IPS-15b (cell line): Measurements from ENCODE around the gene LMO2.

Experiments used
- H3K27me3 ChIP-seq: one replicate; pipeline ENCODE4 v1.6.1; 2013; ENCODE audit warnings: low read length; ENCODE audit not compliant: control insufficient read depth, insufficient read depth
- H3K36me3 ChIP-seq: one replicate; pipeline ENCODE4 v1.6.1; 2013; ENCODE audit warnings: low read length; ENCODE audit not compliant: control insufficient read depth, insufficient read depth
- H3K4me1 ChIP-seq: one replicate; pipeline ENCODE4 v1.6.1; 2013; ENCODE audit warnings: mild to moderate bottlenecking, low read length; ENCODE audit not compliant: control insufficient read depth, insufficient read depth
- H3K4me3 ChIP-seq: one replicate; pipeline ENCODE4 v1.5.1; 2013; ENCODE audit warnings: low read depth, low read length
- H3K9ac ChIP-seq: one replicate; pipeline ENCODE4 v1.6.1; 2013; ENCODE audit warnings: low read depth, mild to moderate bottlenecking, low read length
- H3K9me3 ChIP-seq: one replicate; pipeline ENCODE4 v1.6.1; 2013; ENCODE audit warnings: mild to moderate bottlenecking, low read length; ENCODE audit not compliant: control insufficient read depth, insufficient read depth

LMO2 gene

DNA sequence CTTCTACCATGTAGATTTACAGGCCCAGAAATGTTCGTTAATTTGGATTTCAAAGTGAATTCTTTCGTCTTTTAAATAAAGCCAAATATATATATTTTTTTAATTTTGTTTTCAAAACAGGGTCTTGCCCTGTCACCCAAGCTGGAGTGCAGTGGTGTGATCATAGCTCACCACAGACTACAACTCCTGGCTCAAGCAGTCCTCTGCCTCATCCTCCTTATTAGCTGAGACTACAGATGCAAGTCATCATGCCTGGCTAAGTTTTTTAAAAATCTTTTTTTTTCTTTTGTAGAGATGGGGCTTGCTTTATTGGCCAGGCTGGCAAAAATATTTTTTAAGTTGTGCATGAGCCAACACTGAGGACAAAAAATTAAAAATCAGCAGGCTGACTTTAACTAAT lies 5.0 kb upstream of the LMO2 start:
- no peaks in the 10 kb centered on the region for H3K9me3 ChIP-seq
- no peaks in the 10 kb centered on the region for H3K4me1 ChIP-seq
- H3K4me3 ChIP-seq: no peak overlapping the region
- no peak overlapping the region for H3K9ac ChIP-seq
- H3K27me3 ChIP-seq: no peaks in the 10 kb centered on the region
- no peaks in the 10 kb centered on the region for H3K36me3 ChIP-seq

DNA sequence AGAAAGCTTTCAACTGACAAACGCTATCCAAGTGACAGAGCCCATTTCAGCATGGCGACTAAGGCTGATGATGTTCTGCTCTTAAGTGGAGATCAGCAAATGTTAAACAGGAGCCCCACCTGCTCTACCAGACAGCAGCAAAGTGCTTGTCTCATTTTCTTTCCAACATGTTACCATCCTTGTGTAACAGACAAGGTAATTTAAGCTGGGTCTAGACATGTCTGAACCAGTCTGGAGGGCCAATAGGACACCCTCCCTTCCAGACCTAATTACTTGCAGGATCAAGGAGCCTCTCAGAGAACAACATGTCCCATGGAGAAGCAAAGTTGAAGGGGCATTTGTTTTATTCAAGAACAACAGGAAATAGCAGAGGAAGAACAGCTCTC lies 3.9 kb upstream of the LMO2 start:
- Histone ChIP-seq H3K9me3 (no peaks in the 10 kb centered on the region), H3K27me3 (no peaks in the 10 kb centered on the region), H3K4me1 (no peaks in the 10 kb centered on the region), H3K36me3 (no peaks in the 10 kb centered on the region), H3K9ac (no peak overlapping the region), H3K4me3 (no peak overlapping the region)

DNA sequence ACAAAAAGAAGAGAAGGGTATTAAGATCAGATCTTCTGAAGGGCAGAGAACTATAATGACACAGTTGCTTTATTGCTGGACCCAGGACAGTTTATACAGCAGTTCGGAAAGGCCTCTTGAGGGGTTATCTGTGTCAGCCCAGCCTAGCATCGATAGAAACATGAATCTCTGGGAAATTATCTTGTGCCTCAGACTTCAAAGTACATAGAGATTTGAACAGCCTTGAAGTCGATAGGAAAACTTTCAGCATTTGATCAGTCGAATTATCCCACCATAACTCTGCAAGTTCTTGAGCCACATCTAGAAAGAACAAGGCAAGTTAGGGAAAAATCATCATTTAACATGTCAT lies 2.5 kb upstream of the LMO2 start:
- Histone ChIP-seq H3K9ac (no peak overlapping the region), H3K4me1 (no peaks in the 10 kb centered on the region), H3K36me3 (no peaks in the 10 kb centered on the region), H3K4me3 (no peak overlapping the region), H3K27me3 (no peaks in the 10 kb centered on the region), H3K9me3 (no peaks in the 10 kb centered on the region)

DNA sequence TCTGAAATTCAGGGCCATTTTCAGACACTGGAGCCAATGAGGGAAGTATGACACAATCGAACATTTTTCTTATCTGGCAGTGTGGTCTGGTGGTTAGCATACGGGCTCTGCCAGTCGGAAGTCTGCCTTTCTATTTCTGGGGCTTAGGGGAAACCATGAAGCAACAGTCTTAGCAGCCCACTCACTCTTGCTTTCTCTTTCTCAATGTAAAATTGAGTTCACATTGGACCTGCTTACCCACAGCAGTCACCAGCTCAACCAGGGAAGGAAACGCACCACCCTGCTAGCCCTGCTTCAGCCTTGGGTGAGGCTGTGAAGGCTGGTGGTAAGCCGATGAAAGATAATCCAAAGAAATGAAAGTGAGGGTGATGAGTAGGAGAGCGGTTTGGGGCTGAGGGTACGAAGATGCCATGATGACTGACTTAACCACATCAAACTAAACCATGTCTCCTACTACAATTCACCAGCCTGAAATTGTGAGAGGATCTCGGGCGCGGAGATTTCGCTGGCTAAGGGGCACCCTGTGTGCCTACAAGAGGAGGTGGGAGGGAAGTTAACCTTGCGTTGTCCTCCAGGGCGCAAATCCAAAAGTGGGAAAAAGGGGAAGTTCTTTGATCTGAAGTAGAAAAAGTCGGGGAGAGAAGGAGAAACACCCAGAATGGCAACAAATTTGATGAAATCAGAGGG lies 2.0 kb upstream of the LMO2 start:
- no peak overlapping the region for H3K9ac ChIP-seq
- no peak overlapping the region for H3K4me3 ChIP-seq

DNA sequence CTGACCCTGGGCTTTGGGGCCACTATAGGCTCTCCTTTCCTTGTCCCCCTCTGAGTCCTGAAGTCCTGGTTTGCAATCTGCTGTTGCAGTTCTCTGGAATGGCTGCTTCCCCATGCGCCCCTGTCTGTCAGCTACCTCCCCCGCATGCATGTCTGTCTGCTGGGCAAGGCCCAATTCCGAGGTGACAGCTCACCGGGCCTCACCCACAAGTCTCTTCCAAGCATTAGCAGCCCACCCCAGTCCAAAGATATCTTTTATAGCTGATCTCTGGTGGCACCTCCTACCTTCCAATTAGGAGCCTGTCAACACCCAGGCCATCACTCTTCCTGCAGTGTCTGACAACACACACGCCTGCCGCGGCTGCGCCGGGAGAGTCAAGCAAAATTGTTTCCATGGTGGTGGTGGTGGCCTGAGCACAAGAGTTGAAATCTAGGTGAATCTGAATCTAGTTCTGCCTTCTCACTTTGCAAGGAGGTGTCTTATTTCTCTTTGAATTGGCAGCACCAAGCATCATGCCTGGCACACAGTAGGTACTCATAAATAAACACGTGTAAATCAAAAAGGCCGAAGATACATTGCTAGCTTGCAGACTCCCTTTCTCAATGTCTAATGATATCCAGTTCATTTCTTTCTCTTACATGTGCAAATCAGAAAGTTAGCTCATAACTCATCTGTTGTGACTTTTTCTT lies 1.2 kb upstream of the LMO2 start:
- no peaks in the 10 kb centered on the region for H3K36me3 ChIP-seq
- no peaks in the 10 kb centered on the region for H3K9me3 ChIP-seq
- no peaks in the 10 kb centered on the region for H3K4me1 ChIP-seq
- H3K4me3 ChIP-seq: no peak overlapping the region
- no peak overlapping the region for H3K9ac ChIP-seq
- no peaks in the 10 kb centered on the region for H3K27me3 ChIP-seq

More for the DNA sequence above, 2.0 kb upstream of the LMO2 start:
- H3K36me3 ChIP-seq: no peaks in the 10 kb centered on the region
- no peaks in the 10 kb centered on the region for H3K4me1 ChIP-seq
- H3K27me3 ChIP-seq: no peaks in the 10 kb centered on the region
- H3K9me3 ChIP-seq: no peaks in the 10 kb centered on the region

DNA sequence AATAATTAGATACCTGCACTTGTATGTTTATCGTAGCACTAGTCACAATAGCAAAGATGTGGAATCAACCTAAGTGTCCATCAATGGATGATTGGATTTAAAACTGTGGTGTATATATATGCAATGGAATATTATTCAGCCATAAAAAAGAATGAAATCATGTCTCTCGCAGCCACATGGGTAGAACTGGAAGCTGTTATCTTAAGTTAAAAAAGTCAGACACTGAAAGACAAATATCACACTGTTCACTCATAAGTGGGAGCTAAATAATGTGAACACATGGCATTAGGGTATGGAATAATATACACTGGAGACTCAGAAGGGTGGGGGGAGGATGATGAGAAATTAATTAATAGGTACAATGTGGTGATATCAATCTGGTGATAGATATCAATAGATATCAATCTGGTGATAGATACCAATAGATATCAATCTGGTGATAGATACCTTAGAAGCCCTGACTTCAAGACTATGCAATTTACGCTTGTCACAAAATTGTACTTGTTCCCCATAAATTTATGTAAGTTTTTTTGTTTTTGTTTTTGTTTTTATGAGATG lies 2.0 kb downstream of the LMO2 start:
- Histone ChIP-seq H3K9ac (no peak overlapping the region), H3K9me3 (no peaks in the 10 kb centered on the region), H3K4me1 (no peaks in the 10 kb centered on the region), H3K27me3 (no peaks in the 10 kb centered on the region), H3K4me3 (no peak overlapping the region), H3K36me3 (no peaks in the 10 kb centered on the region)

DNA sequence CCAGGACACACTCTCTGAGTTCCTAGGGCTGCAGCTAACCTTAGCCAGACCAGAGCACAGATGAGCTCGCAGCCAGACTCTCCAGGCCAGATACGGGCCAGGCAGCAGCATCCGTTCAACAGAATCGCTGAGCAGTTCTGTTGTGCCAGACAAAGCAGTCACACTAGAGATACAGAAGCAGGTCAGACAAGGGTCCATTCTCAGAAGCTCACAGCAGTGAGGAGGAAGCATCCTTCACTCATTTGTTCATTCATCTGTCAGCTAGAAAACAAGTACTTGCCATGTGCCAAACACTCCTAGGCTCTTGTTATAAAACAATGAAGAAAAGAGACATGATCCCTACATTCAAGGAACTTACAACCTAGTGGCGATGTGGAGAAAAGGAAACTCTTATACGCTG lies 2.6 kb downstream of the LMO2 start:
- H3K27me3 ChIP-seq: no peaks in the 10 kb centered on the region
- no peaks in the 10 kb centered on the region for H3K36me3 ChIP-seq
- no peak overlapping the region for H3K4me3 ChIP-seq
- H3K9me3 ChIP-seq: no peaks in the 10 kb centered on the region
- H3K4me1 ChIP-seq: no peaks in the 10 kb centered on the region
- H3K9ac ChIP-seq: no peak overlapping the region

DNA sequence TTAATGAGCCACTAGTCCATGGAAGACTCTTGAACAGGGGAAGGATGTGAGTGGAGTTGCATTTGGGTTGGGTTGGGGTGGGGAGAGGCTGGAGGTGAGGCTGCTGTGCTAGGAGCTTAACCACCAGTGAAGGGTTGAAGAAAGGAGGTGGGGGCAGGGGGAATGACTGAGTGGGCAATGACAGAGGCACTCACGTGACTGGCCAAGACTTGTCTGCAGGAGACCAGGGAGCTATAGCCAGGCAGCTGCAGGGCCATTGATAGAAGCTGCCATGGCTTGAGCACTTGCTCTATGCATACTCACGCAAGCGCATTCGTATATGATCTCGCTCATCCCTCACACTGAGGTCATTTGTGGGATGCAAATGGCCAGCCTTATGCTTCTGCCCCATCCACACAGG lies 4.0 kb downstream of the LMO2 start:
- H3K9ac ChIP-seq: no peak overlapping the region
- H3K9me3 ChIP-seq: no peaks in the 10 kb centered on the region
- H3K4me1 ChIP-seq: no peaks in the 10 kb centered on the region
- H3K4me3 ChIP-seq: no peak overlapping the region
- H3K27me3 ChIP-seq: no peaks in the 10 kb centered on the region
- no peaks in the 10 kb centered on the region for H3K36me3 ChIP-seq

DNA sequence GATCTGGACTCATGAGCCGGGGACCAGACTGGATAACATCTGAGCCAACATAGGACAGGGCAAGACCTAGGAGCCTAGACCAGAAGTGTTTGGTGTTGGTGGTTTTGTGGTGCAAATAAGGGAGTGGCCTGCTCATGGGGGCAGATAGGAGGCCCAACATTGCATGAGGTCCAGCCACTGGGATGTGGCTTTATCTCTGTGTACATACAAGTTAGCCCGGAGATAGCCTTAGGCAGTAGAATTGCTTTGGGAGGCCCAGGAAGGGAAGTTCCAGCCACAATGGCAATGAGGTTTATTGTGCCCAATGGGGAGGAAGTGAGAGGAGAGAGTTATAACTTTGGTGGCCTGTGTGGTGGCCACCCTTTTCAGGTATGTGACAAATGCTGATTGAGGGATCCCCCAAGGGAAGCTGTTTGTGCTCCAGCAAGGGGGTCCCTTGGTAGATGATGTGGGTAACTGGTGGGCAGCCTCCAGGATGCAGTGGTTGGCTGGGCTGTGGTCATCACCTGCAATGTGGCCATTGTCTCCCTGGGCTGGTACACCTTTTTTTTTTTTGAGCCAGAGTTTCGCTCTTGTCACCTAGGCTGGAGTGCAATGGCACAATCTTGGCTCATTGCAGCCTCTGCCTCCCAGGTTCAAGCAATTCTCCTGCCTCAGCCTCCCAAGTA lies 6.4 kb downstream of the LMO2 start:
- Histone ChIP-seq H3K36me3 (no peaks in the 10 kb centered on the region), H3K27me3 (no peaks in the 10 kb centered on the region), H3K4me1 (no peaks in the 10 kb centered on the region), H3K4me3 (no peak overlapping the region), H3K9me3 (no peaks in the 10 kb centered on the region), H3K9ac (no peak overlapping the region)

DNA sequence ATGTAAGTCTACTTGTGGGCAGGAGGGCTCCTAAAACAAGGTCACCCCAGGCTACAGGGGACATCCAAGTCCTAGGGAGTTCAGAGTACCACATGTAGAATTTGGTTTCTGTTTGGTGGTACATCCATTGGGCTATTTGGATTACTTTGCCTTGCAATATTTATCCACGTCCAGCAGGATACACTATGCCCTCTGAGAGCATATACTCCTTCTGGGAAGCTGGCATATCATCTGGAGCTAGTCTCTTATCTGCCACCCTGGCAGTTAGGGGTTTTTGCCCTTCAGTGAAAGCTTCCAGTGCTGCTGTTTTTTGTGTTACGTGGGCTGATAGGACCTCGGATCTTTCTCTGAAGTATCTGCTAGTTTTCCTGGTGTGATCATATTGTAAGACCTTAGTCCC lies 7.3 kb downstream of the LMO2 start:
- no peaks in the 10 kb centered on the region for H3K4me1 ChIP-seq
- no peaks in the 10 kb centered on the region for H3K36me3 ChIP-seq
- H3K9ac ChIP-seq: no peak overlapping the region
- H3K4me3 ChIP-seq: no peak overlapping the region
- H3K27me3 ChIP-seq: no peaks in the 10 kb centered on the region
- no peaks in the 10 kb centered on the region for H3K9me3 ChIP-seq

DNA sequence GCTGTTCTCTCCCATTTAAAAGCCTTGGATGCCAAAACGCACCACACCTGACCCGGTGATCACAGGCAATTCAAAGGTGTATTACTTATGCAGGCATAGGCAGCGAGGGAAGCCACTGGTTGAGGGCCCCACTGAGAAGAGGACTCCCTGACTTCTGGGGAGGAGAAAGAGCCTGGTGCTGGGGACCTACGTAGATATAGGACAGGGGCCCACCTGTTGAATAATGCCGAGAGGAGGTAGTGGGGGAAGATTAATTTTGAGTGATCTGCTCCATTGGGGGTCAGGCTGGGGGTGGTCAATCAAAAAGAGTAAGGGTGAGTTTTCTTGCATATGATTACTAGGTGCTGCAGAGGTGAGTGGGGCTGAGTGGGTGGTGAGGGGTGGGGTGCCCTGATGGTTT lies 7.8 kb downstream of the LMO2 start:
- Histone ChIP-seq H3K9ac (no peak overlapping the region), H3K9me3 (no peaks in the 10 kb centered on the region), H3K4me1 (no peaks in the 10 kb centered on the region), H3K27me3 (no peaks in the 10 kb centered on the region), H3K36me3 (no peaks in the 10 kb centered on the region), H3K4me3 (no peak overlapping the region)
